OCI-LY3 (cell line): ENCODE measurements around the gene SORCS1.

Experiments used
- H2AFZ ChIP-seq: fragments of 200-600, 300-600 bp; shearing (Covaris generic); 2 replicates; pipeline ENCODE4 v1.6.0; 2014; ENCODE audit warnings: antibody characterized with exemption, low read depth, low read length
- H3K27ac ChIP-seq: fragments of 200-600, 300-600 bp; sonication (generic); 2 replicates; pipeline ENCODE4 v1.5.1; 2014; ENCODE audit warnings: mild to moderate bottlenecking, low read length, moderate library complexity, mixed read lengths
- H3K27me3 ChIP-seq: fragments of 200-600, 300-600 bp; sonication (generic); 2 replicates; pipeline ENCODE4 v1.6.1; 2014; ENCODE audit warnings: low read depth, low read length, mixed read lengths
- H3K36me3 ChIP-seq: fragments of 200-600, 300-600 bp; sonication (generic); replicated peaks from 2 replicates; pipeline ENCODE3; 2014; ENCODE audit warnings: low read depth, low read length, mixed read lengths
- H3K4me1 ChIP-seq: fragments of 300-600, 200-600 bp; sonication (generic); 2 replicates; pipeline ENCODE4 v1.6.1; 2014; ENCODE audit warnings: low read length, mixed read lengths
- H3K4me2 ChIP-seq: fragments of 200-600, 300-600 bp; sonication (generic); 2 replicates; pipeline ENCODE4 v1.6.1; 2014; ENCODE audit warnings: low read length, mixed read lengths
- H3K4me3 ChIP-seq: fragments of 300-600, 200-600 bp; sonication (generic); 2 replicates; pipeline ENCODE4 v1.5.1; 2014; ENCODE audit warnings: antibody characterized with exemption, mild to moderate bottlenecking, low read length, moderate library complexity
- H3K79me2 ChIP-seq: fragments of 300-600, 200-600 bp; shearing (Covaris generic); 2 replicates; pipeline ENCODE4 v1.6.1; 2014; ENCODE audit warnings: mild to moderate bottlenecking, low read length, mixed read lengths
- H3K9ac ChIP-seq: fragments of 300-600, 200-600 bp; shearing (Covaris generic); 2 replicates; pipeline ENCODE4 v1.6.0; 2014; ENCODE audit warnings: mild to moderate bottlenecking, low read length, moderate library complexity
- H3K9me3 ChIP-seq: fragments of 200-600, 300-600 bp; shearing (Covaris generic); 2 replicates; pipeline ENCODE4 v1.6.1; 2014; ENCODE audit warnings: low read length, mixed read lengths; ENCODE audit not compliant: insufficient read depth
- H4K20me1 ChIP-seq: fragments of 200-600, 300-600 bp; sonication (generic); 2 replicates; pipeline ENCODE4 v1.6.1; 2016; ENCODE audit warnings: low read length, mixed read lengths; ENCODE audit not compliant: insufficient read depth
- EZH2phosphoT487 ChIP-seq: fragments of 200-600 bp; shearing (Covaris generic); IDR thresholded peaks from 2 replicates; pipeline ENCODE4 v1.6.1; 2018; ENCODE audit warnings: antibody characterized with exemption, mixed run types, low read depth
- TF ChIP-seq, protein P1 (sequence below): fragments of 200-600, 300-600 bp; sonication (generic); IDR thresholded peaks from 2 replicates; pipeline ENCODE4 v1.5.1; 2014; ENCODE audit warnings: antibody characterized with exemption, low read length, low read depth

The SORCS1 gene

DNA sequence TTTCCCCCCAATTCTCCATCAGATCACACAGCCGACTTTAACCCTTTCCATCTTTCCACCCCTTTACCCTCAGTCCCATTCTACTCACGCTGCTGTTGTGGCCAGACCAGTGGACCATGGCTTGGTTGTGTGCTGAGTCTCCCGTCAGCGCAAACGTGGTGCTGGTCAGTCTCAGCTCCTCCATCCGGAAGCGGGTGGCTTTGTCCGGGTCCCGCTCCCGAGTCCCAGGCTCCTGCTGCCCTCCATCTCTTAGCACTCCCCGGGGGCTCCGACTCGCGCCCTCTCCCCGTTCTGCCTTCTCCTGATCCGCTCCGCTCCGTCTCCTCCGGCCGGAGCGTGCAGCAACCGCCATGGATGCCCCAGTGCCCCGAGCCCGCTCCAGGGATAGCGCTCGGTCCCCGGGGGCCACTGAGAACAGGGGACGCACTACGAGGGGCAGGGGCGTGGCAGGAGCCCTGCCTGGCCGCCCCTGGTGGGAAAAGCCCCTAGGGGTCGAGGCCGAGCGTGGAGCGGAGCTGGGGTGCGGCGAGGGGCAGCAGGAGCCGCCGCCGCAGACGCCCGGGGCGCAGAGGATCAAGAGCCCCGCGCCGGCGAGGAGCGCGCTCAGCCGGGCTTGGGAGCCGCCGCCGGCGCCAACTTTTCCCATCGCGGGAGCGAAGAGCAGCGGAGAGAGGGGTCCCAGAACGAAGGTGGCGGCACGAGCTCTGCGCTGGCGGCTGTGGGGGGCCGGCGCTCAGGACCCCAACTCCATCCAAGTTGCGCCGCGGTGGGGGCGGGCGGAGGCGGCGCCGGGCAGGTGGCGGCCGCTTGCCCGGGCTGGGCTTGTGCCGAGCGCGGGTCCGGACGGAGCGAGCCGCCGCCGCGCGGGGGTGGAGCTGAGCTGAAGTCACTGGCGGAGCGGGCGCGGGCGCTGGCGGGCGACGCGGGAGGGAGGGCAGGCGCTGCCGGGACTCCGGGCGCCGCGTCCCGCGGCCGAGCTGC, at the start of gene SORCS1:
SORCS1 (minus strand) TSS at position 826 of the 981 bp plus-strand sequence.
- Histone ChIP-seq H3K27me3 (no peaks in the 10 kb centered on the region), H3K4me3 (no peak within 1 kb of the TSS), H4K20me1 (no peaks in the 10 kb centered on the region), H3K27ac (no peak within 1 kb of the TSS), H3K79me2 (no peaks in the 10 kb centered on the region), H3K4me2 (no peak within 1 kb of the TSS), H3K9me3 (no peaks in the 10 kb centered on the region), H3K4me1 (no peaks in the 10 kb centered on the region), H3K36me3 (no peaks in the 10 kb centered on the region), H3K9ac (no peak within 1 kb of the TSS), H2AFZ (no peak within 1 kb of the TSS)
- TF ChIP-seq, protein P1, sequence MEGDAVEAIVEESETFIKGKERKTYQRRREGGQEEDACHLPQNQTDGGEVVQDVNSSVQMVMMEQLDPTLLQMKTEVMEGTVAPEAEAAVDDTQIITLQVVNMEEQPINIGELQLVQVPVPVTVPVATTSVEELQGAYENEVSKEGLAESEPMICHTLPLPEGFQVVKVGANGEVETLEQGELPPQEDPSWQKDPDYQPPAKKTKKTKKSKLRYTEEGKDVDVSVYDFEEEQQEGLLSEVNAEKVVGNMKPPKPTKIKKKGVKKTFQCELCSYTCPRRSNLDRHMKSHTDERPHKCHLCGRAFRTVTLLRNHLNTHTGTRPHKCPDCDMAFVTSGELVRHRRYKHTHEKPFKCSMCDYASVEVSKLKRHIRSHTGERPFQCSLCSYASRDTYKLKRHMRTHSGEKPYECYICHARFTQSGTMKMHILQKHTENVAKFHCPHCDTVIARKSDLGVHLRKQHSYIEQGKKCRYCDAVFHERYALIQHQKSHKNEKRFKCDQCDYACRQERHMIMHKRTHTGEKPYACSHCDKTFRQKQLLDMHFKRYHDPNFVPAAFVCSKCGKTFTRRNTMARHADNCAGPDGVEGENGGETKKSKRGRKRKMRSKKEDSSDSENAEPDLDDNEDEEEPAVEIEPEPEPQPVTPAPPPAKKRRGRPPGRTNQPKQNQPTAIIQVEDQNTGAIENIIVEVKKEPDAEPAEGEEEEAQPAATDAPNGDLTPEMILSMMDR, result no peak
- no peak for TF ChIP-seq EZH2phosphoT487

DNA sequence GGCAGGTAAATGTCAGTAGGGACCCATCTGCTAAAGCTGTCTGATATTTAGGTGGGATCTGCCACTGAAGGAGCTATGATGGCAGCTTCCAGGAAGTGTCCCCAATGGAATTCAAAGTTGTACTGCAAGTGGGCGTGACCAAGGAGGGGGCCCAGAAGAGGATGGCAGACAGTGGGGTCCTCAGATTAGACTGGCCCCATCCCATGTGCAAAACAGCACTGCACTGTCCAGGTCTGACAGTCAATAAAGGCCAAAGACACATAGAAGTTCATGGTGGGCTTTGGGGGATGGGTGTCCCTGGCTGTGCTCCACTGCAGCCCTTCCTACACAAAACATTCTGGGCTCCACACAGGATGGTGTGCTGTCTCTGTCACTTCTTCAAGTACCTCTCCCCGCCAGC, 49.8 kb upstream of the SORCS1 start:
- Histone ChIP-seq H3K27me3 (no peaks in the 10 kb centered on the region), H3K9ac (no peak overlapping the region), H3K79me2 (no peaks in the 10 kb centered on the region), H3K4me2 (no peak overlapping the region), H2AFZ (no peak overlapping the region), H3K4me3 (no peak overlapping the region), H3K27ac (no peak overlapping the region), H3K9me3 (no peaks in the 10 kb centered on the region), H3K4me1 (no peaks in the 10 kb centered on the region), H3K36me3 (no peaks in the 10 kb centered on the region), H4K20me1 (no peaks in the 10 kb centered on the region)
- TF ChIP-seq, protein P1, result no peak
- TF ChIP-seq EZH2phosphoT487, result no peak

DNA sequence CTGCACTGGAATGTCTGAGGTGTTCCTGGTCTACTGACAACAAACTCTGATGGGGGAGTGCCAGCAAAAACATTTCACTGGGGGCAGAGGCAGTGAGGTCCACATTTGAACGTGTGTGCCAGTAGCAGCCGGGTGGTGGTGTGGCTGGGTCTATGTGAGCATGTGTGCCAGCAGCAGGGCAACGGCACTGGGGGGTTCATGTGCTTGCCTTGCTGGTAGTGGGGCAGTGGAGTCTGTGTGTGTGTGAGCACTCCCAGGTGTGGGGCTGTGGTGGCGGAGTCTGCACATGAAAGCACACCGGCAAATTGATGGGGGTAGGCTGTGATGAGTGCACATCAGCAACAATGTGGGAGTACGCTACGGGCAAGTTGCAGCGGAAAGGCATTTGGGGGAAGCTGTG, 49.4 kb upstream of the SORCS1 start:
- no peaks in the 10 kb centered on the region for H3K36me3 ChIP-seq
- no peak overlapping the region for H3K27ac ChIP-seq
- H3K27me3 ChIP-seq, result no peaks in the 10 kb centered on the region
- no peaks in the 10 kb centered on the region for H4K20me1 ChIP-seq
- H3K9ac ChIP-seq, result no peak overlapping the region
- H2AFZ ChIP-seq, result no peak overlapping the region
- no peak for TF ChIP-seq EZH2phosphoT487
- TF ChIP-seq, protein P1, result no peak
- no peak overlapping the region for H3K4me3 ChIP-seq
- no peaks in the 10 kb centered on the region for H3K4me1 ChIP-seq
- H3K9me3 ChIP-seq, result no peaks in the 10 kb centered on the region
- no peaks in the 10 kb centered on the region for H3K79me2 ChIP-seq
- H3K4me2 ChIP-seq, result no peak overlapping the region

DNA sequence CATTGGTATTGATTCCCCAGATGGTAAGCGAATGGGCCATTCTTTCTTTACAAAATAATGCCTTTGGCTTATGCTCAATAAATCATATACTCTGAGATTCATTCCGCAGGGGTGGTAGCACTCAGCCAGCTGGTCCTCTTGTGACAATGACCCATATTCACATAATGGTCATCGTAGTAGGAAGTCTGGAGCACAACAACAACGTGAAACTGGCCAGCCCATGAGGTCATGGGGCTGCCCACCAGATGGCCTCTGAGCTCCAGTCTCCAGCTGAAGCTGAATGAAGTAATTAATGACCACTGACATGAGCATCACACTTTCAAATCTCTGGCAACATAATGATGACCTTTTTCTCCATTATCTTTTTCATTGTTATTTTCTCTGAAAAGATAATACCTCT, 42.3 kb upstream of the SORCS1 start:
- Histone ChIP-seq H3K4me3 (no peak overlapping the region), H3K9ac (no peak overlapping the region), H2AFZ (no peak overlapping the region), H3K27me3 (no peaks in the 10 kb centered on the region), H4K20me1 (no peaks in the 10 kb centered on the region), H3K79me2 (no peaks in the 10 kb centered on the region), H3K36me3 (no peaks in the 10 kb centered on the region), H3K4me2 (no peak overlapping the region), H3K9me3 (no peaks in the 10 kb centered on the region), H3K4me1 (no peaks in the 10 kb centered on the region), H3K27ac (no peak overlapping the region)
- no peak for TF ChIP-seq EZH2phosphoT487
- TF ChIP-seq, protein P1, result no peak
